Coronary artery (tissue), 2 donors: ENCODE measurements around the gene IFI27.

Source experiments
- DNase-seq: peaks from one replicate; pipeline ENCODE4 v3.0.0-alpha.2; 2017; ENCODE audit warnings: low spot score
- H3K27ac ChIP-seq, 2 donors: fragments of 200-600 bp; sonication (generic); one replicate each; pipeline ENCODE4 v1.5.1; 2016 to 2019
- H3K4me3 ChIP-seq: fragments of 200-600 bp; sonication (generic); 2 replicates; pipeline ENCODE4 v1.5.1; 2016; ENCODE audit warnings: mild to moderate bottlenecking, moderate library complexity
- TF ChIP-seq, protein P1 (sequence below): fragments of 200-600 bp; sonication (generic); IDR thresholded peaks from one replicate; pipeline ENCODE4 v1.5.1; 2019; ENCODE audit warnings: antibody characterized with exemption

Gene IFI27

DNA sequence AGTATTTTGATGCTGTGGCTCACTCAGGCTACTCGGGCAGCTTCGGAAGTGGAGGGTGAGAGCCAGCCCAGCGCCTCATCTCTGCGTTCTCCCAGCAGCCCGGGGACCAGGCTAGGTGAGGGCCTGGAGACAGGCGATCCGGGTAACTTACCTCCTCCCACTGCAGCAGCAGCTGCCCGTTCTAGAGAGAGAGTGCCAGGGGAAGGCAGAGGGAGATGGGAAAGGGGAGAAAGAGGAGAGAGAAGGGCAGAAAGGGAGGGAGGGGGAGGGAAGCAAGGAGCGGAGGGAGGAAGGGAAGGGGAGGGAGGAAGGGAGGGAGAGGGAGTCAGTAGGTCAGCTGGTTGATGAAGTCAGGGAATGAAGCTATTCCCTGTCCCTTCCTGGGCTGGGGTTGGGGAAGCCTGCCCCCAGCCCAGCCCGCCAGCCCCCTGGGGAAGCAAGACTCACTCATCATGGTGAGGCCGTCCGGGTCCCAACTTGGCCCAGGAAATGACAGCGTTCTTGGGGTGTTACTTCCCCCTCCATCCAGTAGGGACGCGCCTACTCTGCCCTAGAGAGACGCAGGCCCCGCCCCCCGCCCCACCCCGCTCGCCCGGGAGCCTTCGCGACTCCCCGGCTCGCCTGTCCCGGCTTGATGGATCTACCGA is 18.7 kb downstream of the IFI27 start, which contains the start of gene IFI27L2:
TSS of gene IFI27L2 (minus strand) at position 494 of the 647 bp plus-strand sequence. CDS start at position 454, 40 bp downstream.
- Histone ChIP-seq H3K4me3 (peak within 1 kb of the TSS; percentile 77), H3K27ac (peak within 1 kb of the TSS; percentile 80 to 87)
- DNase-seq = peak; percentile 85
- TF ChIP-seq, protein P1, sequence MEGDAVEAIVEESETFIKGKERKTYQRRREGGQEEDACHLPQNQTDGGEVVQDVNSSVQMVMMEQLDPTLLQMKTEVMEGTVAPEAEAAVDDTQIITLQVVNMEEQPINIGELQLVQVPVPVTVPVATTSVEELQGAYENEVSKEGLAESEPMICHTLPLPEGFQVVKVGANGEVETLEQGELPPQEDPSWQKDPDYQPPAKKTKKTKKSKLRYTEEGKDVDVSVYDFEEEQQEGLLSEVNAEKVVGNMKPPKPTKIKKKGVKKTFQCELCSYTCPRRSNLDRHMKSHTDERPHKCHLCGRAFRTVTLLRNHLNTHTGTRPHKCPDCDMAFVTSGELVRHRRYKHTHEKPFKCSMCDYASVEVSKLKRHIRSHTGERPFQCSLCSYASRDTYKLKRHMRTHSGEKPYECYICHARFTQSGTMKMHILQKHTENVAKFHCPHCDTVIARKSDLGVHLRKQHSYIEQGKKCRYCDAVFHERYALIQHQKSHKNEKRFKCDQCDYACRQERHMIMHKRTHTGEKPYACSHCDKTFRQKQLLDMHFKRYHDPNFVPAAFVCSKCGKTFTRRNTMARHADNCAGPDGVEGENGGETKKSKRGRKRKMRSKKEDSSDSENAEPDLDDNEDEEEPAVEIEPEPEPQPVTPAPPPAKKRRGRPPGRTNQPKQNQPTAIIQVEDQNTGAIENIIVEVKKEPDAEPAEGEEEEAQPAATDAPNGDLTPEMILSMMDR = no peak

DNA sequence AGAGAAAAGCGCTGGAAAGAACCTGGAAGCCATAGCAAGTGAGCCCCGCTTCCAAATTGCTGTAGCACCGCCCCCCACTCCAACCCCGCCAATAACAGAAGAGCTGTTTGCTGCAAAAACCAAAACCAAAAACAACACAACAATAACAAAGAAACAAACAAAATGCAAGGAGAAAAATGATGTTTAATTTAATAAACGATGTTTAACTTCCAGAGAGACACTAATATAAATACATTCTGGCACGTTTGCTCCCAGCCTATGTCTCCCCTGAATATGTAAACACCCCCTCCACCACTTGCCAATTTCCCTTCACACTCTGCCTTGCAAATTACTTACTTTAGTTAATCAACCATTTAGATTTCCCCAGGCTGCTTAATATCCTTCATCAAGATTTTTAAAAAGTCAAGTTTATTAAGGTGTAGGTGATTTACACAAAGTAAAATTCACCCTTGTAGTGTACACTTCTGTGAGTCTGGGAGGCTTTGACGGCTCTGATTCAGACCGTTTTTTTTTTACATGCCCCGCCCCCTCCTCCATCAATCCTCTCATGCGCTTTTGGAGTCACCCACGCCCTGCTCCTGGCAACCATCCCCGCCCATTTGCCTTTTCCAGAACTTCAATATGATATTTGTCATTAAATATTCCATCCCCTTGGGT is 19.4 kb downstream of the IFI27 start:
- TF ChIP-seq, protein P1 = no peak
- Histone ChIP-seq H3K27ac (peak overlapping the region; percentile 80 to 87), H3K4me3 (peak overlapping the region; percentile 77)
- peak; percentile 69 for DNase-seq

DNA sequence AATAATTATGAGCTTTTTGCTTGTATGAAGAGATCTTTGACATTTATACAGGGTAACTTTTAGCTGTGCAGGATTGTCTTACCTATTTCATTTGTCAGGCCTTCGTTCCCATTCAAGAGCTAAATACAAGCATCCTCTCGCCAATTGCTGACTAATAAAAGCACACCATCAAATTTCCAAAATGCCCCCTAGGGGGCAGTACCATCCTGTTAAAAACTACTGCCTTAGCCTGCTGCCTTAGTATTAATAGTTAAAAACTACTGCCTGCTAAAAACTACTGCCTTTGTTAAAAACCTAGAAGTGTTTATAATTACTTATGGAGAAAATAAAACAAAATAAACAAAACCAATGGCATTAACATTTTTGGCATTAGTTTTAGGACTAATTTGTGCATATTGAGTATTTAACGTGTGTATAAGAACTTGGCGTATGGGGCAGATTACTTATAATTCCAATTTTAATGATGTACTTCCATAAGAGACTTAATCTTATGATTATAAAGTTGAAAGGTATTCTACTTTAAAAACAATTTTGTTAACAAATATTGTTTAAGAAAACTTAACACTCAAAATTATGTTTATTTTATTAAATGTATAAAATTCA is 21.9 kb downstream of the IFI27 start:
- Histone ChIP-seq H3K27ac (no peak overlapping the region), H3K4me3 (no peak overlapping the region)
- TF ChIP-seq, protein P1 = peak; percentile 63
- peak; percentile 36 for DNase-seq

DNA sequence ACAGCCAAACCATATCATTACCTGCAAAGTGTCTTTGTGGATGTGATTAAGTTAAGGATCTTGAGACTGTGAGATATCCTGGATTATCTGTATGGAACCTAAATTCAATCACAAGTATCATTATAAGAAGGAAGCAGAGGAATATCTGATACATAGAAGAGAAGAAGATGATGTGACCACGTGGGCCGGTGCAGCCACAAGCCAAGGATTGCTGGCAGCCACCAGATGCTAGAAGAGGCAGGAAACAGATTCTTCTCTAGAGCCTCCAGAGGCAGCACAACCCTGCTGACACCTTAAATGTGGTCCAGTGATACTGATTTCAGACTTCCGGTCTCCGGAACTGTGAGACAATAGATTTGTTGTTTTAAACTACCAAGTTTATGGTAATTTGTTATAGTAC is 24.9 kb downstream of the IFI27 start:
- Histone ChIP-seq H3K4me3 (no peak overlapping the region), H3K27ac (no peak overlapping the region)
- TF ChIP-seq, protein P1 = no peak
- no peak for DNase-seq

DNA sequence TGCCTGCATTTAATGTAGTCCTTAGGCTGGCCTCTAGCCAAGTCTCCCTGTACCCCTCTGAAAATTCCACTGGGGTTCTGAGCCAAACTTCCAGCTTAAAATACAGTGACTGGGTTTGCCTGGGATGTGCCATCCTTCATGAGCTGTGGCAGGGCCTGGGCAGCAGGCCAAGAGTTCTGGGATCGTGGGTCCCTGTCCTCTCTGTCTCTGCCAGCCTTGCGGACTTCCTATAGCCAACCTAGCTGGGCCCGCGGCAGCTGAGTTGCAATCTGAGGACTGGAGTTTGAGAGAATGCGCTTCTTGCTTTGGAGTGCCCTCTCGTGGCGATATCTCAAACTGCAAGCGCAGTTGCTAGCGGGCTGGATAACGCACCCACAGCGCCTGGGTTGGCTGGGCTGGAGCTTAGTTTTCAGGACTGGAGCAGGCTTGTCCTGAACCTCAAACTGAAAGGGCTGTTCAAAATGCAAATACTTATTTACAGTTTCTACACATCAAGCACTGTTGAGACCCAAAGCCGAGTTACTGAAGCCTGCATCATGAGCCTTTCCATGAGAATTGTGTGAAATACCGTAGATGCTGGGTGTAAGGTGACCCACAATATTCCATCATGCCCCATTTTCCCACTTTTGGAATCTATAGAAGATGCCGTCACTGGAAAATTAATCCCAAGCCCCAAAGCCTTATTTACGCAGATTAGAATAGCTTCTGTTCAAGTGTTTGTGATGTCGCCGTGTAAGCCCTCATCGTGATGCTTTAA is 26.2 kb downstream of the IFI27 start:
- TF ChIP-seq, protein P1 = peak; percentile 91
- H3K4me3 ChIP-seq = no peak overlapping the region
- peak; percentile 84 for DNase-seq
- H3K27ac ChIP-seq = no peak overlapping the region

DNA sequence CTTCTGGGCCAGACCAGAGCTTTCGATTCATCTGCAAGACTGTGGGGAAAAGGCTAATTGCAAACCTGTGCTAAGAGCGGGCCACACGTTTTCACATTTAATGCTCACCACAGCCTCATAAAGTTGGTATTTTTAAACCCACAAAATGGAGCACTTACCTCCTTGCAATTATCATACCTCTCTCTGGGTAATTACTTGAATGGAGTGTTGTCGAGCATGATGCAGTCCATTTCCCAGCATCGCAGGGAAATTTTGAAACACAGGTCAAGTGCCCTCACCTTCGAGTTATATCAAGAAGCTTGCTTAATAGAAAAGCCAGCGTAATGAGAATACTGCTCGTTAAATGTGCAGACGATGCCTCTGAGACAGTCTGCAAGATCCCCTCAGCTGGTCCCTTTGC is 27.7 kb downstream of the IFI27 start:
- Histone ChIP-seq H3K27ac (no peak overlapping the region), H3K4me3 (no peak overlapping the region)
- no peak for DNase-seq
- TF ChIP-seq, protein P1 = no peak
